ENCODE results near the gene CLIC3.

CLIC3 gene

DNA sequence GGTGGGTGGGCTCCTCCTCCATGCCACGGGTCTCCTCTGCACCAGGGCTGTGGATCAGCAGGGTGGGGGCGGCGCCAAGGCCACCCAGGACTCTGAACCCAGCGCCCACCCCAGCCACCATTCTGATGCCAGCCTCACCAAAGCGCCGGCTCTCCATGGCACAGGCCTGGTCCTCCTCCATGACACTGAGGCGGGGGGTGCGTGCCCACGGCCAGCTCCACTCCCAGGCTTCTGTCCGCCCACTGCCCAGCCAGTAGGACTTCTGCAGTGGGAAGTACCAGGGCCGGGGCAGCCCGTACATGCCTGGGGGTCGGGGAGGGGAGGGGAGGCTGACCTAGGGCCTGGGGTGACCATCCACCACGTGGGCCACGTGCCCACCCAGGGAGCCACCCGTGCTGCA, 20.1 kb upstream of the CLIC3 start:
- DNase-seq: no peak

GRCh38 chr9:137015976-137016375, 19.6 kb upstream of the CLIC3 start:
- DNase-seq: no peak

DNA sequence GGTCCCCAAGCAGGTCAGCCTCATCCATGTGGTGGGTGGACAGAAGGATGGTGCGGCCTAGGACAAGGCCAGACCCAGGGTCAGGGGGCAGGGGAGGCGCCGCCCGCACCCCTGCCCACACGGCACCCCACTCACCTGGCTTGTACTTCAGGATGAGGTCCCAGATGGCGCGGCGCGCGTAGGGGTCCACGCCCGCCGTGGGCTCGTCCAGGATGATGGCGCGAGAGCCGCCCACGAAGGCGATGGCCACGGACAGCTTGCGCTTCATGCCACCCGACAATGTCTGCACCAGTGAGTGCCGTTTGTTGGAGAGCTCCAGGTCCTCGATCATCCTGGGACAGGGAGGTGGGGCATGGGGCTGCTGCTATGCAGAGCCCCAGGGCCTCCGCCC, 19.2 kb upstream of the CLIC3 start:
- DNase-seq: no peak

DNA sequence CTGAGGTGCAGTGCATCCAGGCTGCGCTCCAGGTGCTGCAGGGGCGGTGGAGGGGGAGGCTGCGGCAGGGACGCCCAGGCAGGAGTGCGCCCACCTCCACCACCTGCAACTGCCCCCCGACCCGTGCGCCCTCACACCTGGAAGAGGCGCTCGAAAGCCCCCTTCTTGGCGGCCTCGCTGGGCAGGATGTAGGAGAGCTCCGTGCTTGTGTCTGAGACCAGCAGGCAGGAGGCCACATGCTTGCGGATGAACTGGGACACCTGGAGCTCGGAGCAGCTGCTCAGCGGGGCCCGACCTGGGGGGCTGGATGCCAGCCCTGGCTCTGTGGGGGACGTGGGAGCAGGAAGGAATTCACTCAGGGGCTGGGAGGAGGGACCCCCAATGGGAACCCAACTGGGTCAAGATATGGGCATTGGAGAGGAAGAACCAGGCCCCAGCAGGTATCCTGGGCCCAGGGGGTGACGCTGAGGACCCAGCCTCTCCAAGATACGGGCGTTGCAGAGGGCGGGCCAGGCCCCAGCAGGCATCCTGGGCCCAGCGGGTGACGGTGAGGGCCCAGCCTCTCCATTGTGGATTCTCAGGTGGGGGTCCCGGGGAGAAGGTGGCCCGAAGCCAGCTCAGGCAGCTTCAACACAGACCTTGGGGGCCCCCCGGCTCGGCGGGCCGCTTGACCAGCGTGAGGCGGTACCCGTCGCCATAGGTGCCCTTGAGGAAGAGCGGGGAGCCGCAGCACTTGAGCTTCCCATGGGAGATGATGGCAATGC, 18.6 kb upstream of the CLIC3 start:
- no peak for DNase-seq

DNA sequence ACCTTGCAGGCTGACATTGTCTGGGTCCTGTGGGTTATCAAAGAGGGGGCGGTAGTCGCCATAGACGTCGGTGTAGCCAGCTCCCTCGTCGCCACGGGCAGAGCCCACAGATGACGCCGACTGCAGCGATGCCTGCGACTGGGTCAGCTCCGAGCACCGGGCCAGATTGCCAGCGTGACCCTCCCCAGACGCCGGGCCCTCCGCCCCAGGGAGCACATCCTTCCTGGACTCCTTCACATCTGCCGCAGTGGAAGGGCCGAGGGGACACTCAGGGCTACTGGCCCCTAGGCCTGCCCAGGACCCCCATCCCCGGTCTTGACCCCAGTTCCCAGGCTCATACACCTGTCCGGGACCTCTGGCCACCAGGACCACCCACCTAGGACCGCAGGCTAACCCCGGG, 17.8 kb upstream of the CLIC3 start:
- DNase-seq: no peak

GRCh38 chr9:137013571-137013940, 17.2 kb upstream of the CLIC3 start:
- no peak for DNase-seq

DNA sequence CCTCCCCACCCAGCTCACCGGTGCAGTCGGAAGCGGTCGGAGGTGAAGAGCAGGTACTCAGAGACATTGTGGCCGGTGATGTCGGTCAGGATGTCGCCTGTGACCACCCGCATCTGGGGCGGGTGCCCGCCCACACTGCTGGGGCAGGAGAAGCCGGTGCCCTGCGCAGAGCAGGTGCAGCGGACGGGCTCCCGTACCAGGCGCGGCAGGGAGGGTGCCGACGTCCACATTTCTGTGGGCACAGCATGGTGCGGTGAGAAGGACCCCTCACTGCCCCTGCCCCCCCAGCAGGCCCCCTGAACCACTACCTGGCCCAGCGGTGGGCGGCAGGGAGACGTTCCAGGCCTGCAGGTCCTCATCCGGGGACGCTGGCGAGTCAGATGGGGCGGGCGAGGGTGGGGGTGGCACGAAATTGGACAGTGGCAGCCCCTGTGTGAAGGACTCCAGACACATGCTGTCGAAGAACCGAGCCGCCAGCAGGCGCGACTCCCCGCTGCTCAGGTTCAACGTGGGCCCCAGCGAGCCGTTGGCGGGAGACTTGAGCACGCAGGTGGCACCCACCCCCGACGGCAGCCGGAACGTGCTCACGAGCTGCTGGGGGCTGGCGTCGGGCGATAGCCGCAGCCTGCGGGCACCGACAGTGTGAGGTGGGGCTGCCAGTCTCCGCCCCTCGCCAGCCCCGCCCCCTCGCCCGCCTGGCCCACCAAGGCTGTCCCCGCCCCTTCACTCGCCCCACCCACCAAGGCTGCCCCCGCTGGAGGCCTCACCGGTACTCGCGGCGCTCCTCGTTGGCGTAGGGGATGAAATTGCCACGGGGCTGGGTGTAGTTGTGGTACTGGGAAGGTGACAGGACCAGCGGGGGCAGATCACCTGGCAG, 16.6 kb upstream of the CLIC3 start:
- DNase-seq: no peak

- DNase-seq: no peak
Observed at GRCh38 chr9:137011907-137012675, 15.7 kb upstream of the CLIC3 start.

- DNase-seq: no peak
Observed at GRCh38 chr9:137011156-137011555, 14.8 kb upstream of the CLIC3 start.

- no peak for DNase-seq
Observed at GRCh38 chr9:137009938-137010732, 13.8 kb upstream of the CLIC3 start.

GRCh38 chr9:137009217-137009616, 12.8 kb upstream of the CLIC3 start:
- no peak for DNase-seq

DNA sequence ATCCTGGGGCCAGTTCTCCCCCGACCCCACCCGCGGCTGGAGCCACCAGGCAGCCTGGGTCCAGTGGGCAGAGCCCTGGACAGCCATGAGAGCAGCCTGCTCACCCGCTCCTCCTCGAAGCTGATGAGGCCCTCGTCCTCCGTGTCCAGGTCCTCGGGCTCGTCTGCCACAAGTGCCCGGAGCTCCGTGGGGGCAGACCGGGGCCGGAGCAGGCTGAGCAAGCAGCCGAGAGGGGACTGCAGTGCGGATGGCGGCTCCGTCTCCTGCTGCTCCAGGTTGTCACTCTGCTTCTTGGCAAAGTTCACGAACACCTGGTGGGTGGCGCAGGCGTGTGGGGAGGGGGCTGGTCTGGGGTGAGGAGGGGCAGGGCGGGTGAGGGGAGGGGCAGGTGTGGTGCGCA, 11.9 kb upstream of the CLIC3 start:
- no peak for DNase-seq

DNA sequence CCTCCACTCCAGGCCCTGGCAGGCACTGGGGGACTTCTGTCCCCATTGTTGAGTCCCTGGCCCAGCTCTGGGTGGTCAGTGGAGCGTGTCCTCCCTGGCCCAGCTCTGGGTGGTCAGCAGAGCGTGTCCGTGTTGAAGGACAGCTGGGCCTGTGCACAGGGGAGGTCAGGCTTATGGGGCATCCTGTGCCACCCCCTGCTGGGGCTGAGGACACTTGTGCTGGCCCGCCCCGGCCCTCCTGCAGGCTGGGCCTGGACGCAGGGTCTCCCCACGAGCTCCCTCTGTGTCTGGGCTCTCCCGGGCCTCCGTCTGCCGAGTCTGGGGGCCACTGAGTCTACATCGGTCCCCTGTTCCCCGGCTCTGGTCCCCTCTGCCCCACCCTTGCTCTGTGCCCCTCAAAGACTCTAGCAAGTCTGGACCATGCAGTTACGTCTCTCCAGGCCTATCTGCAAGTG, 11.5 kb upstream of the CLIC3 start:
- DNase-seq: no peak

- no peak for DNase-seq
Observed at GRCh38 chr9:137007108-137007815, 10.9 kb upstream of the CLIC3 start.

- DNase-seq: no peak
Observed at GRCh38 chr9:137006116-137007003, 10.0 kb upstream of the CLIC3 start.

DNA sequence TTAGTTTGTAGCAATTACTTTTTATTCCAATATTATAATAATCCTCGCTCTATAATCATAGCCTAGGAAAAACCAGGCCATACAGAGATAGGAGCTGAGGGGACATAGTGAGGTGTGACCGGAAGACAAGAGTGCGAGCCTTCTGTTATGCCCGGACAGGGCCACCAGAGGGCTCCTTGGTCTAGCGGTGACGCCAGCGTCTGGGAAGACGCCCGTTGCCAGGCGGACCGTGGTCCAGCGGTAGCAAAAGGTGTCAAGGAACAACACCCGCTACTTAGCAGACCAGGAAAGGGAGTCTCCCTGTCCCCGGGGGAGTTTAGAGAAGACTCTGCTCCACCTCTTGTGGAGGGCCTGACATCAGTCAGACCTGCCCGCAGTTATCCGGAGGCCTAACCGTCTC, 7.9 kb upstream of the CLIC3 start:
- peak; percentile 28 to 31 for DNase-seq

- no peak for DNase-seq
Observed at GRCh38 chr9:137002646-137003041, 6.3 kb upstream of the CLIC3 start.

DNA sequence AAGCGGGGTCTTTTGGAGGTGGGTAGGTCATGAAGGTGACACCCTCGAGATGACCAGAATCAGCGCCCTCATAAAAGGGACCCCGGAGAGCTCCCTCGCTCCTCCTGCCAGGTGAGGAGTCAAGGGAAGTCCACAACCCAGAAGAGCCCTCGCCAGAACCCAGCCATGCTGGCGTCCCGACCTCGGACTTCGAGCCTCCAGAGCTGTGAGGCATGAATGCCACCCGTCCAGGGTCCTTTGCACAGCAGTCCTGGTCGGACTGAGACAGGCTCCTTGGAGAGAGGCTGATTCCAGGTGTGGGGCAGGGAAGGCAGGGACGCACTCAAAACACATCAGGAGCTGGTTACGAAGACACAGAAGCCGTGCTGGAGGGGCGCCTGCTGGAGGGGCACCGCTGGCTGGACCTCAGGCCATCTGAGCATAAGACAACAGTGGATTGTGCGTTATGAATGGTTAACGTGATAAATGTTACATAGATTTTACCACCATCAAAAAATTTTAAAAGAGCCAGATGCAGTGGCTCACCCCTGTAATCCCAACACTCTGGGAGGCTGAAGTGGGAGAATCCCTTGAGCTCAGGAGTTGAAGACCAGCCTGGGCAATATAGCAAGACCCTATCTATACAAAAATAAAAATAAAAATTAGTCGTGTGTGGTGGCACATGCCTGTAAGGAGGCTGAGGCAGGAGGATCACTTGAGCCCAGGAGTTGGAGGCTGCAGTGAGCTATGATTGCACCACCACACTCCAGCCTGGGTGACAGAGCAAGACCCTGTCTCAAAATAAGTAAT, 5.7 kb upstream of the CLIC3 start:
- no peak for DNase-seq

GRCh38 chr9:137000177-137000930, 4.0 kb upstream of the CLIC3 start:
- DNase-seq: peak in 1 of 2 donors; percentile 55

Measured in CD4-positive, alpha-beta T cell treated with Interleukin-4 for 1 hour (primary cell).